ENCODE results near the gene TNF. TPM values are rescaled to one million over a fixed set of nuclear protein-coding genes. Genes with fewer than 3 reads are reported as not detected.

TNF gene
- total and polyA plus RNA-seq, 2 of the 13 experiments (the other 11 are each of a cell fraction or from before 2014, with no cell fraction given), result not detected

- TF ChIP-seq AHDC1 (CRISPR knock-in tag; IDR thresholded peaks at IDR 0.05; ENCODE audit: borderline replicate concordance) (no peak), KDM1A (CRISPR knock-in tag; IDR thresholded peaks at IDR 0.05) (no peak), MAFK (conservative IDR thresholded peaks at IDR 0.05 in 1 of 2, IDR thresholded peaks at IDR 0.05 in 1 of 2; ENCODE audit: low read length in 2 of 2) (no peak), SP2 (CRISPR knock-in tag; IDR thresholded peaks at IDR 0.05) (no peak), SMARCC2 (IDR thresholded peaks at IDR 0.05) (no peak), ZSCAN25 (CRISPR knock-in tag; IDR thresholded peaks at IDR 0.05) (no peak), SP4 (CRISPR knock-in tag; IDR thresholded peaks at IDR 0.05) (no peak; the same call in 1 of the 2 replicates), ZNF17 (CRISPR knock-in tag; IDR thresholded peaks at IDR 0.05) (no peak), ZNF34 (CRISPR knock-in tag; IDR thresholded peaks at IDR 0.05; ENCODE audit: borderline replicate concordance) (no peak), ZFP41 (CRISPR knock-in tag; IDR thresholded peaks at IDR 0.05; ENCODE audit: borderline replicate concordance) (no peak), JUNB (CRISPR knock-in tag; IDR thresholded peaks at IDR 0.05; ENCODE audit: borderline replicate concordance) (no peak), SMC3 (IDR thresholded peaks at IDR 0.05; ENCODE audit: low read length) (peak; percentile 38; the same call in 1 of the 2 replicates), TRAFD1 (CRISPR knock-in tag; IDR thresholded peaks at IDR 0.05; ENCODE audit: borderline replicate concordance) (no peak), SCMH1 (CRISPR knock-in tag; IDR thresholded peaks at IDR 0.05; ENCODE audit: borderline replicate concordance) (no peak), HDAC1 (CRISPR knock-in tag; IDR thresholded peaks at IDR 0.05) (peak; percentile 62), ZNF570 (CRISPR knock-in tag; IDR thresholded peaks at IDR 0.05; ENCODE audit: borderline replicate concordance) (no peak), MED8 (CRISPR knock-in tag; IDR thresholded peaks at IDR 0.05; ENCODE audit: insufficient replicate concordance) (peak; percentile 50), ZNF264 (CRISPR knock-in tag; IDR thresholded peaks at IDR 0.05) (no peak), ATM (IDR thresholded peaks at IDR 0.05; ENCODE audit: borderline replicate concordance) (no peak), ZSCAN29 (CRISPR knock-in tag; conservative IDR thresholded peaks at IDR 0.05) (0 out of 2 replicates have a peak, but pooled peaks have one; percentile 21), HCFC1 (IDR thresholded peaks at IDR 0.05; ENCODE audit: low read depth, low read length) (no peak), ZNF644 (CRISPR knock-in tag; IDR thresholded peaks at IDR 0.05; ENCODE audit: low read depth) (no peak), RBAK (CRISPR knock-in tag; IDR thresholded peaks at IDR 0.05) (no peak; the same call in 1 of the 2 replicates)
Observed at GRCh38 chr6:31580807-31581433, 5.6 kb downstream of the TNF start (continued).
